ENCODE data around the gene CYLD. TPM values are rescaled to one million over a fixed set of nuclear protein-coding genes. Genes with fewer than 3 reads are reported as not detected.

The CYLD gene
- total RNA-seq, 4 donors from 2014 or later = 79.2 to 180 (median 92.4) TPM

GRCh38 chr16:50838165-50838564 lies 96.3 kb downstream of the CYLD start:
- no peak overlapping the region for H3K4me3 ChIP-seq (replicated peaks in 1 of 3)
- TF ChIP-seq, protein P1, sequence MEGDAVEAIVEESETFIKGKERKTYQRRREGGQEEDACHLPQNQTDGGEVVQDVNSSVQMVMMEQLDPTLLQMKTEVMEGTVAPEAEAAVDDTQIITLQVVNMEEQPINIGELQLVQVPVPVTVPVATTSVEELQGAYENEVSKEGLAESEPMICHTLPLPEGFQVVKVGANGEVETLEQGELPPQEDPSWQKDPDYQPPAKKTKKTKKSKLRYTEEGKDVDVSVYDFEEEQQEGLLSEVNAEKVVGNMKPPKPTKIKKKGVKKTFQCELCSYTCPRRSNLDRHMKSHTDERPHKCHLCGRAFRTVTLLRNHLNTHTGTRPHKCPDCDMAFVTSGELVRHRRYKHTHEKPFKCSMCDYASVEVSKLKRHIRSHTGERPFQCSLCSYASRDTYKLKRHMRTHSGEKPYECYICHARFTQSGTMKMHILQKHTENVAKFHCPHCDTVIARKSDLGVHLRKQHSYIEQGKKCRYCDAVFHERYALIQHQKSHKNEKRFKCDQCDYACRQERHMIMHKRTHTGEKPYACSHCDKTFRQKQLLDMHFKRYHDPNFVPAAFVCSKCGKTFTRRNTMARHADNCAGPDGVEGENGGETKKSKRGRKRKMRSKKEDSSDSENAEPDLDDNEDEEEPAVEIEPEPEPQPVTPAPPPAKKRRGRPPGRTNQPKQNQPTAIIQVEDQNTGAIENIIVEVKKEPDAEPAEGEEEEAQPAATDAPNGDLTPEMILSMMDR (IDR thresholded peaks at IDR 0.05) = no peak
- no peak for TF ChIP-seq POLR2A (IDR thresholded peaks at IDR 0.05)
- H3K27ac ChIP-seq = no peak overlapping the region
- H3K27me3 ChIP-seq = no peaks in the 10 kb centered on the region
- no peaks in the 10 kb centered on the region for H3K36me3 ChIP-seq
- H3K4me1 ChIP-seq = no peaks in the 10 kb centered on the region
- intact Hi-C loops (cut with DNase I) = no loop called here
- 84 to 87% methylated on average over 2 of the region's 2 CpGs for WGBS, 2 donors
- DNase-seq = no peak
- H3K9me3 ChIP-seq = no peaks in the 10 kb centered on the region

GRCh38 chr16:50838885-50839284 lies 97.0 kb downstream of the CYLD start:
- Histone ChIP-seq H3K27me3 (no peaks in the 10 kb centered on the region), H3K36me3 (no peaks in the 10 kb centered on the region), H3K4me1 (peaks cover 3 to 4% of the 10 kb centered on the region in 2 donors), H3K4me3 (replicated peaks in 1 of 3) (no peak overlapping the region), H3K27ac (no peak overlapping the region), H3K9me3 (no peaks in the 10 kb centered on the region)
- no peak for DNase-seq
- 92 to 98% methylated on average over 2 of the region's 2 CpGs for WGBS, 2 donors
- intact Hi-C loops (cut with DNase I) = no loop called here
- no peak for TF ChIP-seq POLR2A (IDR thresholded peaks at IDR 0.05)
- TF ChIP-seq, protein P1 (IDR thresholded peaks at IDR 0.05) = no peak

- Histone ChIP-seq H3K9me3 (no peaks in the 10 kb centered on the region), H3K4me3 (replicated peaks in 1 of 3) (no peak overlapping the region), H3K4me1 (peaks cover 7 to 8% of the 10 kb centered on the region in 2 donors), H3K27me3 (no peaks in the 10 kb centered on the region), H3K27ac (no peak overlapping the region), H3K36me3 (no peaks in the 10 kb centered on the region)
- 94% methylated on average over 5 of the region's 5 CpGs for WGBS, 2 donors
- intact Hi-C loops (cut with DNase I) = no loop called here
- no peak for DNase-seq
- TF ChIP-seq POLR2A (IDR thresholded peaks at IDR 0.05) = no peak
- TF ChIP-seq, protein P1 (IDR thresholded peaks at IDR 0.05) = no peak
Measured at GRCh38 chr16:50839356-50839755, 97.5 kb downstream of the CYLD start.

GRCh38 chr16:50839920-50840729 lies 98.2 kb downstream of the CYLD start:
- Histone ChIP-seq H3K36me3 (no peaks in the 10 kb centered on the region), H3K4me1 (peaks cover 14 to 15% of the 10 kb centered on the region in 2 donors), H3K9me3 (no peaks in the 10 kb centered on the region), H3K27ac (no peak overlapping the region), H3K27me3 (no peaks in the 10 kb centered on the region), H3K4me3 (replicated peaks in 1 of 3) (no peak overlapping the region)
- WGBS, 2 donors = 88 to 90% methylated on average over 16 of the region's 16 CpGs
- intact Hi-C loops (cut with DNase I) = no loop called here
- no peak for DNase-seq
- TF ChIP-seq, protein P1 (IDR thresholded peaks at IDR 0.05) = no peak
- TF ChIP-seq POLR2A (IDR thresholded peaks at IDR 0.05) = no peak

DNA sequence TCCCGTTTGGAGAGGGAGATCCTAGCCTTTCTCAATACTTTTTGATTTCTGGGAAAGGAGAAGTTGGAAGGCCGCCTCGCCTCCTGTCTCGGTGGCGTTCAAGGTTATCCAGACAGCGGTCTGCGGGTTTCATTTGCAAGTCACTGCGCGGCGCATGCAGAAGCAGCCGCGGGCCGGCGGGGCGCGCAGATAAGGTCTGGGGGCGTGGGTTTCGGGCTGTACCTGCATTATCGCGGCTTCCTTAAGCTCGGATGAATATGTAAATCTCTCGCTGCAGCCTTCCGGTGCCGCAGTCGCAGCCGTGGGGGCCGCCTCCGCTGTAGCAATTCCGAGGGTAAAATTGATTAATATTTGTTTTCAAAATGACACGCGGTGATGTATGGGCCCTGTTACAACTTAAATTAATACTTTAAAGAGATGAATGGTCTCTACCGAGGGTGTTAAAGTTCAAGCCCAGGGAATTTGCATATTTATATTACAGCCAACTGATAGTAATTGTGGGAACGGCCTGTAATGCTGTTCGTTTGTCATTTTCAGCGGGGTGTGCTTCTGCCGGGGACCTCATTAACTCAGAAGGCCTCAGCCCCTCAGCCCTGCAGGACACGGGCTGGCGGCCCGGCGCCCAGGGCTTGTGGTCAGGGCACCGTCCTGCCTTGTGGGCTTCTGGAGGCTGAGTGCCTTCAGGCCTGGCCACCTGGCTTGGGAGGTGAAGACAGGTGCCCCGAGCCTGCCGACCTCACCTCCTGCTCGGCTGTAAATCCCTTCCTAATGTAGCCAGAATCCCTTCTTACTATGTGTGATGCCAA lies 99.4 kb downstream of the CYLD start:
- Histone ChIP-seq H3K27me3 (no peaks in the 10 kb centered on the region), H3K4me3 (replicated peaks in 1 of 3) (no peak overlapping the region), H3K9me3 (no peaks in the 10 kb centered on the region), H3K4me1 (peaks cover 14 to 17% of the 10 kb centered on the region in 2 donors), H3K36me3 (no peaks in the 10 kb centered on the region), H3K27ac (no peak overlapping the region)
- intact Hi-C loops (cut with DNase I) = no loop called here
- 30 to 33% methylated on average over 38 to 39 of the region's 44 CpGs for WGBS, 2 donors
- TF ChIP-seq, protein P1 (IDR thresholded peaks at IDR 0.05) = no peak
- TF ChIP-seq POLR2A (IDR thresholded peaks at IDR 0.05) = no peak
- DNase-seq = no peak
